Stimulated activated naive CD8-positive, alpha-beta T cell treated with anti-CD3 and anti-CD28 coated beads, Interleukin-15, Interleukin-2, amounts not matched to agents 100 ng/mL and 50 ng/mL, for 24 hours (primary cell): ENCODE measurements around the gene TGFBR2.

Experiments
- H3K27ac Mint-ChIP-seq: one replicate; pipeline ENCODE4 v1.8.0; 2021; ENCODE audit warnings: mild to moderate bottlenecking, mixed read lengths
- H3K27me3 Mint-ChIP-seq: one replicate; pipeline ENCODE4 v1.8.0; 2021; ENCODE audit warnings: mixed read lengths
- H3K36me3 Mint-ChIP-seq: one replicate; pipeline ENCODE4 v1.8.0; 2021; ENCODE audit warnings: low read depth, mixed read lengths
- H3K4me1 Mint-ChIP-seq: one replicate; pipeline ENCODE4 v1.8.0; 2021; ENCODE audit warnings: low read depth, mixed read lengths
- H3K4me3 Mint-ChIP-seq: one replicate; pipeline ENCODE4 v1.8.0; 2021; ENCODE audit warnings: mild to moderate bottlenecking, mixed read lengths
- H3K9me3 Mint-ChIP-seq: one replicate; pipeline ENCODE4 v1.8.0; 2021; ENCODE audit warnings: mixed read lengths

The TGFBR2 gene

DNA sequence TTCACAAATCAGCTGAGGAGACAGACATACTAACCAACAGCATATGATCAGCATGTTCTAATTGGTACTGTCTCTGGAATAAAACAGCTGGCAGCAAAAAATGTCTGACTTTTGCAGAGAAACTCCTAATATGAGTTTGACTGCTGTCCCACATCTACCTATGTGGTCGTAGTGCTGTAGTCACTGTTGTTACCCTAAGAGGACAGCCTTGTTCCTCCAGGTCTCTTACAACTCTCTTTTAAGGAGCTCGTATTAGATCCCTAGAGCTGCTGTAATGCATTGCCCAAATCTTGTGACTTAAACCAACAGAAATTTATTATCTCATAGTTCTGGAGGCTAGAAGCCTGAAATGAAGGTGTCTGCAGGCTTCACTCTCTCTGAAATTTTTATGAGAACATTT is 92.1 kb downstream of the TGFBR2 start:
- Mint-ChIP-seq H3K4me3 (no peak overlapping the region), H3K4me1 (peaks cover 31% of the 10 kb centered on the region), H3K27ac (no peak overlapping the region), H3K36me3 (peaks cover 70% of the 10 kb centered on the region), H3K27me3 (no peaks in the 10 kb centered on the region), H3K9me3 (no peaks in the 10 kb centered on the region)

GRCh38 chr3:30699927-30700326 is 93.5 kb downstream of the TGFBR2 start:
- Mint-ChIP-seq H3K4me1 (peaks cover 21% of the 10 kb centered on the region), H3K36me3 (peaks cover 59% of the 10 kb centered on the region), H3K9me3 (no peaks in the 10 kb centered on the region), H3K27me3 (no peaks in the 10 kb centered on the region), H3K4me3 (no peak overlapping the region), H3K27ac (no peak overlapping the region)

DNA sequence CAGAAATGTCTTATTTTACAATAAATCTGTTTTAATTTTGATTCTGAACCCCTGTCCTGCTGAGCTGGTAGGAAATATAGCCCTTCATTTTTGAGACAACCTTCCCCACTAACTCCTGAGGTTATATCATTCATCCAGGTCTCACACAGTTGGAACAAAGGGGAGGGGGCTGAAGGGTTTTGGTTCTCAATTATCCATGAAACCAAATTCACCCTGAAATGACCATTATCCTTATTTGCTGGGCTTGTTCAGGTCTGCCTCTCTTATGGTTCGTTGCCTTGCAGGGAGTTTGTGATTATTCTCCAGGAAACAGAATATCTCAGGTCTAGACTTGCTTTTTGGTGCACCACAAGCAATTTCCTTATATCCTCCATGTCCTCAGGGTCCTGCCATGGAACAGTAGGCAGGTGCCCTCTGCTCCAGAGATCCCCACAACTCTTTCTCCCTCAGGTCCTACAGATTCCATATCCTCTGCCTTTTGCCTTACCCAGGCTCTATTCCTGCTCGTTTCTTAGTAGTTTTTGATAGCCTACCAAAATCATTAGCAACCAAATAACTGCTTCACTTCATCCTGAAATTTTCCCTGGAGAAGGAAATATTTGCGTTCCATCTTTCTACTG is 94.4 kb downstream of the TGFBR2 start:
- peaks cover 17% of the 10 kb centered on the region for H3K4me1 Mint-ChIP-seq
- H3K27me3 Mint-ChIP-seq = no peaks in the 10 kb centered on the region
- H3K27ac Mint-ChIP-seq = no peak overlapping the region
- H3K36me3 Mint-ChIP-seq = peaks cover 50% of the 10 kb centered on the region
- no peak overlapping the region for H3K4me3 Mint-ChIP-seq
- H3K9me3 Mint-ChIP-seq = no peaks in the 10 kb centered on the region

DNA sequence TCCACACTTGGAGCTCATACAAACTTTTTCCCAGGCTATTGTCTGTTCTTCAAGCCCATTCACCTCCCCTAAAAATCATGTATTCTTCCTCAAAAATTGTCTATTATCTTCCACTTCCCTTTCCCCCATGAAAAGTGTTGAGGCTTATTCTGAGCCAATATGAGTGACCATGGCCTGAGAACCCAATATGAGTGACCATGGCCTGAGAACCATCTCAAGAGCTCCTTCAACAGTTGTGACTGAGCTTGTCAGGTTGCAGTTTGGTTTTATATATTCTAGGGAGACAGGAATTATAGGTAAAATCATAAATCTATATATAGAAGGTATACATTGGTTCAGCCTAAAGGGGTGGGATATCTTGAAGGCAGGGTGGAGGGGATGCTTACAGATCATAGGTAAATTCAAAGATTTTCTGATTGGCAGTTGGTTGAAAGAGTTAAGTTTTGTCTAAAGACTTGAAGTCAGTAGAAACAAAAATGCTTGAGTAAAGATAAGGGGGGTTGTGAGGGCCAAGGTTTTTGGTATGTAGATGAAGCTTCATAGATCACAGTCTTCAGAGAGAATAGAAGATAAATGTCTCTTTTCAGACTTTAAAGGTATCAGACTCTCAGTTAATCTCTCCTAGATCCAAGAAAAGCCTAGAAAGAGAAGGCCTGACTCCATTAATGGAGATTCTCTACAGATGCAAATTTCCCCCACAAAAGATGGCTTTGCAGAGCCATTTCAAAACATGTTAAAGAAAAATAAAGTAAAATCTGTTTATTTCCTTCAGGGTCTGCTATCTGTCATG is 95.8 kb downstream of the TGFBR2 start:
- H3K4me1 Mint-ChIP-seq = peaks cover 7% of the 10 kb centered on the region
- no peak overlapping the region for H3K27ac Mint-ChIP-seq
- peaks cover 4% of the 10 kb centered on the region for H3K9me3 Mint-ChIP-seq
- H3K27me3 Mint-ChIP-seq = no peaks in the 10 kb centered on the region
- H3K4me3 Mint-ChIP-seq = no peak overlapping the region
- H3K36me3 Mint-ChIP-seq = peaks cover 38% of the 10 kb centered on the region

GRCh38 chr3:30702828-30703397 is 96.5 kb downstream of the TGFBR2 start:
- H3K4me3 Mint-ChIP-seq = no peak overlapping the region
- no peaks in the 10 kb centered on the region for H3K27me3 Mint-ChIP-seq
- peaks cover 31% of the 10 kb centered on the region for H3K36me3 Mint-ChIP-seq
- peaks cover 4% of the 10 kb centered on the region for H3K9me3 Mint-ChIP-seq
- H3K4me1 Mint-ChIP-seq = peaks cover 3% of the 10 kb centered on the region
- H3K27ac Mint-ChIP-seq = peak overlapping the region; percentile 7

DNA sequence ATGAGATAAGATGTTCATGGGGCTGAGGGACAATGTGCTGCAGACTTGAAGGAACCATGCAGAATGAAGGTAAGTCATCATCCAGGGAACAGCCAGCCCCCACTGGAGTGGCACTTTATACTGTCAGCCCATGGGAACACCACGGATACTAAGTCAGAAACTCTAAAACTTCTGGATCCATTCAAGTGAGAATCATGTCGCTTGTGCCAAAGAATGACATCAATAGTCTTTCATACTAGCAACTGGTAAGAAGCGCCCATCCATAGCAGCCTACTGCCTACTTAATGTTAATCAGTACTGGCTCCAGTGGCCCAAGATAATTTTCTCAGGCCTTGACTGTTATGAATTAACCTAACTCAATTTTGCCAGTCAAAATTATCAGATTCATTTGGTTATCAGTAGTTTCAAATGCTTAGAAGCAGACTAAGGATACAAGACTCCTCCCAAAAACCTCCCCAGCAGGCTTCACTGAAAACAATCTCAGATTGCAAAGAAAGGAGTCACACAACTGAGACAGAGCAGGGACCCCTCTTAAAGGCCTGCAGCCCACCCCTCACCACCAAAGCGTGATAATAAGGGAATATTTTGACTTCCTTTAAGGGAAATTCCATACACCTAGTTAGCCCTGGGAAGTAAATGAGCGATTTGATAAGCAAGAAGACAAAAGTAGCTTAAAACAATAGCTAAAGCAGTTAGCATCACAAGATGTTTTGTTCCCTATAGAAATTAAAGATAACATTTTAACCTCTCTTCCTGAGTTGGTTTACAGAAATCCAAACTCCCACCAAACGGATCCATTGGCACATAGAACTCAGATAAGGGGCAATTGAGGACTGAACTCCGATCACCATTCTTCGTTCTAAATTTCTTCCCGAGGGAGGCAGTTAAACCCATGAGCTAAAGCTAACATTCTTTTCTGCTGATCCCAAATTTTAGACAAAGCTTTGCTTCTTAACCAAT is 98.8 kb downstream of the TGFBR2 start:
- H3K36me3 Mint-ChIP-seq = peaks cover 17% of the 10 kb centered on the region
- H3K27ac Mint-ChIP-seq = no peak overlapping the region
- no peak overlapping the region for H3K4me3 Mint-ChIP-seq
- peaks cover 4% of the 10 kb centered on the region for H3K9me3 Mint-ChIP-seq
- peaks cover 14% of the 10 kb centered on the region for H3K4me1 Mint-ChIP-seq
- H3K27me3 Mint-ChIP-seq = no peaks in the 10 kb centered on the region

- Mint-ChIP-seq H3K27me3 (no peaks in the 10 kb centered on the region), H3K4me3 (no peak overlapping the region), H3K9me3 (peaks cover 4% of the 10 kb centered on the region), H3K27ac (no peak overlapping the region), H3K36me3 (no peaks in the 10 kb centered on the region), H3K4me1 (peaks cover 14% of the 10 kb centered on the region)
Measured at GRCh38 chr3:30707825-30708224, 101.4 kb downstream of the TGFBR2 start.

- H3K27ac Mint-ChIP-seq = no peak overlapping the region
- peaks cover 14% of the 10 kb centered on the region for H3K4me1 Mint-ChIP-seq
- H3K36me3 Mint-ChIP-seq = no peaks in the 10 kb centered on the region
- peaks cover 4% of the 10 kb centered on the region for H3K9me3 Mint-ChIP-seq
- H3K27me3 Mint-ChIP-seq = no peaks in the 10 kb centered on the region
- H3K4me3 Mint-ChIP-seq = no peak overlapping the region
Measured at GRCh38 chr3:30708472-30708871, 102.1 kb downstream of the TGFBR2 start.

DNA sequence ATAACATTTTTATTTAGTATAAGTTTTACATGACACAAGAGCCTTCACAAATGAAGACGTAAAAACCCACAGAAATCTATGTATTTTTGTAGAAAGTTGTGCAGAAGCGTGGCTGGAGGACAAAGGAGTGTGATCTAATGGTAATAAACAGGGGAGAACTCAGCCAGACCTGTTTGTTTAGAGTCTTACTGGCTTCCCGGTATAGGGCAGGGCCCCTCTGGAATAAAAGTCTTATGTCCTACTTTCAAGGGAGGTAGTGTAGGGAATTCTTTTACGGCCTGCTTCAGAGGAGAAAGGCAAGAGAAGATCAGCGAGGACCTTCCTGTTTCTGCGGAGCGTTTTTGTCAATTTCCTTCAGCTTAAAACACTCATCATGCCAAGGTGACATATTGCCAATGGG is 103.6 kb downstream of the TGFBR2 start:
- Mint-ChIP-seq H3K9me3 (peaks cover 4% of the 10 kb centered on the region), H3K27ac (no peak overlapping the region)

DNA sequence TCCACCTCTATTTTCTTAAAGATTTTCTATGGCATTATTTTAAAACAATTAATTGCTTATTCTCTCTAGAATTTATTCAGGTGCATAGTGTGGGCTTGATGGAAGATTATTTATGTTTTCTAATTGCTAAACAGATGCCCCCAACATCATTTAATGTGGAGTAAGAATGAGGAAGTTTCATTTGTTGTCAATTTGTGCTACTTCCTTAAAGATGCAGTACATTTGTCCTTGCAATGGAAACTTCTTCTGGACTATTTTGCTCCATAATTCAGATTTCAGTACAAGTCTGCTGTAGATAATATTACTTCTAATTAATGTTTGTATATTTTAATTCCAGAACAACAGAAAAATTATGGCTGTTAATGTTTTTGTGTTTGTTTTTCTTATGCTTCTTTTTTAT is 104.8 kb downstream of the TGFBR2 start:
- no peak overlapping the region for H3K4me3 Mint-ChIP-seq
- H3K9me3 Mint-ChIP-seq = peaks cover 4% of the 10 kb centered on the region
- H3K4me1 Mint-ChIP-seq = peaks cover 11% of the 10 kb centered on the region
- H3K36me3 Mint-ChIP-seq = no peaks in the 10 kb centered on the region
- no peaks in the 10 kb centered on the region for H3K27me3 Mint-ChIP-seq
- no peak overlapping the region for H3K27ac Mint-ChIP-seq

More for the DNA sequence above, 103.6 kb downstream of the TGFBR2 start:
- Mint-ChIP-seq H3K36me3 (no peaks in the 10 kb centered on the region), H3K27me3 (no peaks in the 10 kb centered on the region), H3K4me3 (no peak overlapping the region), H3K4me1 (peaks cover 14% of the 10 kb centered on the region)

GRCh38 chr3:30711867-30712266 is 105.5 kb downstream of the TGFBR2 start:
- H3K36me3 Mint-ChIP-seq = no peaks in the 10 kb centered on the region
- H3K4me3 Mint-ChIP-seq = no peak overlapping the region
- peaks cover 11% of the 10 kb centered on the region for H3K4me1 Mint-ChIP-seq
- H3K9me3 Mint-ChIP-seq = no peaks in the 10 kb centered on the region
- no peak overlapping the region for H3K27ac Mint-ChIP-seq
- no peaks in the 10 kb centered on the region for H3K27me3 Mint-ChIP-seq

DNA sequence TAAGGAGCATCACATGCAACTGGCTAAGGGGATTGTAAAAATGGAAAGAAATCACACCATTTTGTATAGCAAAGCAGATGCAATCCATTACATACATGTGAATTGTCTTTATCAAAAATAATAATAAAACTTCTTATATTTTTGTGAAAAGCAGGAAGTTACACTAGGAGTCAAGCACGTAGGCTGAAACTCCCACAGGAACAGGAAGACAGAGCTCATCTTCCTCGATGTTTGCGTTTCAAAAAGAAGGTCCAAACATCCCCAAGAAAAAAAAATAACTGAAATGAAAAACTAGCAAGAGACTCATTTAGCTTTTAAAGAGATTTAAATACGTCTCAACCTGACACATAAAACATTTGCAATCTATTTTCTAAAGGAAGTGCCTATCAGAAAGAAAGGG is 106.6 kb downstream of the TGFBR2 start:
- no peak overlapping the region for H3K4me3 Mint-ChIP-seq
- no peaks in the 10 kb centered on the region for H3K27me3 Mint-ChIP-seq

GRCh38 chr3:30713885-30714503 is 107.6 kb downstream of the TGFBR2 start:
- H3K4me3 Mint-ChIP-seq = no peak overlapping the region
- no peaks in the 10 kb centered on the region for H3K27me3 Mint-ChIP-seq
- H3K36me3 Mint-ChIP-seq = no peaks in the 10 kb centered on the region
- peaks cover 4% of the 10 kb centered on the region for H3K4me1 Mint-ChIP-seq
- no peaks in the 10 kb centered on the region for H3K9me3 Mint-ChIP-seq
- no peak overlapping the region for H3K27ac Mint-ChIP-seq

More for the DNA sequence above, 106.6 kb downstream of the TGFBR2 start:
- H3K9me3 Mint-ChIP-seq = no peaks in the 10 kb centered on the region
- H3K4me1 Mint-ChIP-seq = peaks cover 11% of the 10 kb centered on the region
- no peak overlapping the region for H3K27ac Mint-ChIP-seq
- H3K36me3 Mint-ChIP-seq = no peaks in the 10 kb centered on the region

GRCh38 chr3:30719536-30719935 is 113.1 kb downstream of the TGFBR2 start:
- no peak overlapping the region for H3K4me3 Mint-ChIP-seq
- no peaks in the 10 kb centered on the region for H3K36me3 Mint-ChIP-seq
- H3K9me3 Mint-ChIP-seq = peaks cover 4% of the 10 kb centered on the region
- no peaks in the 10 kb centered on the region for H3K27me3 Mint-ChIP-seq
- H3K27ac Mint-ChIP-seq = no peak overlapping the region
- no peaks in the 10 kb centered on the region for H3K4me1 Mint-ChIP-seq
